Uterus (tissue), 4 donors: ENCODE measurements around the gene CDCP2. TPM values are rescaled to one million over a fixed set of nuclear protein-coding genes. Genes with fewer than 3 reads are reported as not detected.

Experiments
- DNase-seq, 2 donors: peaks; one replicate each; pipeline ENCODE4 v3.0.0-alpha.2; 2019 to 2020
- H3K27ac ChIP-seq, 2 donors: fragments of 200-600 bp; sonication (generic); 1 replicate in 1 of 2; 2 replicates in 1 of 2; pipeline ENCODE4 v1.5.1; 2016 to 2018
- H3K27me3 ChIP-seq, 2 donors: fragments of 200-600 bp; sonication (generic); one replicate each; pipeline ENCODE4 v1.5.1; 2018 to 2019; ENCODE audit warnings: control low read depth in 1 of 2
- H3K36me3 ChIP-seq, 2 donors: fragments of 200-600 bp; sonication (generic); one replicate each; pipeline ENCODE4 v1.5.1; 2019; ENCODE audit warnings: control low read depth in 1 of 2
- H3K4me1 ChIP-seq, 2 donors: fragments of 200-600 bp; sonication (generic); one replicate each; pipeline ENCODE4 v1.5.1; 2018 to 2019; ENCODE audit warnings: control low read depth in 1 of 2
- H3K4me3 ChIP-seq, 2 donors: fragments of 200-600 bp; sonication (generic); 1 replicate in 1 of 2; 2 replicates in 1 of 2; pipeline ENCODE4 v1.5.1; 2018 to 2019; ENCODE audit warnings: mild to moderate bottlenecking in 1 of 2
- H3K9me3 ChIP-seq, 2 donors: fragments of 200-600 bp; sonication (generic); one replicate each; pipeline ENCODE4 v1.5.1; 2019; ENCODE audit warnings: control low read depth in 1 of 2
- CTCF ChIP-seq, 4 experiments: fragments of 200-600 bp in 2 of 4; fragments of 450-650 bp in 2 of 4; sonication (generic) in 2 of 4; IDR thresholded peaks; one replicate each; pipeline ENCODE4 v1.5.1; 2016 to 2019; ENCODE audit warnings: antibody characterized with exemption in 4 of 4, mild to moderate bottlenecking in 2 of 4, moderate library complexity in 1 of 4
- POLR2A ChIP-seq, 2 donors: fragments of 450-650 bp; IDR thresholded peaks; one replicate each; pipeline ENCODE4 v1.6.1; 2016; ENCODE audit warnings: antibody characterized with exemption in 2 of 2, mild to moderate bottlenecking in 1 of 2, moderate library complexity in 1 of 2
- intact Hi-C: fragments of 100-400 bp; cut with DNase I; formaldehyde crosslinking; loops from one replicate; pipeline ENCODE4 v1.15.1; 2023; ENCODE audit warnings: low total_unique reads
- total RNA-seq, 4 donors: library from RNA; depleted of rRNA in 3 of 4; stranded (reverse); fragments of >200 nt in 3 of 4; gene quantifications; one replicate each; pipeline versions ENCODE4 v1.1.0 to v1.2.4, GENCODE V29; 2014 to 2023
- donor health status: DM: yes; HTN: yes; CAD: no.

CDCP2 gene
- total RNA-seq, 4 donors from 2014 or later, result 0.18 to 0.28 TPM; not detected in 2

GRCh38 chr1:54180701-54181360 is 28.0 kb upstream of the CDCP2 start:
- intact Hi-C loops, result no loop called here

GRCh38 chr1:54178296-54179070 is 25.7 kb upstream of the CDCP2 start:
- no peak for TF ChIP-seq POLR2A (IDR thresholded peaks at IDR 0.05)
- TF ChIP-seq CTCF (IDR thresholded peaks at IDR 0.05), result no peak
- no peak for DNase-seq

More at GRCh38 chr1:54180701-54181360, 28.0 kb upstream of the CDCP2 start:
- no peak for DNase-seq
- no peaks in the 10 kb centered on the region for H3K36me3 ChIP-seq
- TF ChIP-seq CTCF (IDR thresholded peaks at IDR 0.05) (no peak), POLR2A (IDR thresholded peaks at IDR 0.05) (no peak)
- H3K4me3 ChIP-seq, result no peak overlapping the region
- H3K27me3 ChIP-seq, result no peaks in the 10 kb centered on the region
- no peak overlapping the region for H3K27ac ChIP-seq
- H3K9me3 ChIP-seq, result no peaks in the 10 kb centered on the region
- no peaks in the 10 kb centered on the region for H3K4me1 ChIP-seq

GRCh38 chr1:54177726-54178125 is 24.9 kb upstream of the CDCP2 start:
- H3K9me3 ChIP-seq, result no peaks in the 10 kb centered on the region
- intact Hi-C loops, result no loop called here
- no peaks in the 10 kb centered on the region for H3K27me3 ChIP-seq
- DNase-seq, result no peak
- no peaks in the 10 kb centered on the region for H3K4me1 ChIP-seq
- H3K36me3 ChIP-seq, result no peaks in the 10 kb centered on the region
- TF ChIP-seq CTCF (IDR thresholded peaks at IDR 0.05) (no peak), POLR2A (IDR thresholded peaks at IDR 0.05) (no peak)
- H3K4me3 ChIP-seq, result no peak overlapping the region
- no peak overlapping the region for H3K27ac ChIP-seq

More at GRCh38 chr1:54178296-54179070, 25.7 kb upstream of the CDCP2 start:
- no peaks in the 10 kb centered on the region for H3K27me3 ChIP-seq
- no peak overlapping the region for H3K4me3 ChIP-seq
- H3K9me3 ChIP-seq, result no peaks in the 10 kb centered on the region
- H3K4me1 ChIP-seq, result no peaks in the 10 kb centered on the region
- H3K27ac ChIP-seq, result no peak overlapping the region
- H3K36me3 ChIP-seq, result no peaks in the 10 kb centered on the region
- intact Hi-C loops, result no loop called here

- no peak for DNase-seq
- H3K27me3 ChIP-seq, result no peaks in the 10 kb centered on the region
- intact Hi-C loops, result no loop called here
- no peak overlapping the region for H3K27ac ChIP-seq
- TF ChIP-seq POLR2A (IDR thresholded peaks at IDR 0.05) (no peak), CTCF (IDR thresholded peaks at IDR 0.05) (no peak)
- H3K9me3 ChIP-seq, result no peaks in the 10 kb centered on the region
- H3K36me3 ChIP-seq, result no peaks in the 10 kb centered on the region
- H3K4me1 ChIP-seq, result no peaks in the 10 kb centered on the region
- no peak overlapping the region for H3K4me3 ChIP-seq
Measured at GRCh38 chr1:54176621-54177327, 24.0 kb upstream of the CDCP2 start.

- Histone ChIP-seq H3K9me3 (no peaks in the 10 kb centered on the region), H3K4me1 (no peaks in the 10 kb centered on the region), H3K36me3 (no peaks in the 10 kb centered on the region), H3K27ac (no peak overlapping the region), H3K4me3 (no peak overlapping the region), H3K27me3 (no peaks in the 10 kb centered on the region)
- TF ChIP-seq POLR2A (IDR thresholded peaks at IDR 0.05) (no peak), CTCF (IDR thresholded peaks at IDR 0.05) (no peak)
- DNase-seq, result no peak
- intact Hi-C loops, result no loop called here
Measured at GRCh38 chr1:54174106-54174505, 21.3 kb upstream of the CDCP2 start.
